Lower leg skin (tissue), 4 donors: ENCODE data around the gene UBE2J2. TPM values are rescaled to one million over a fixed set of nuclear protein-coding genes. Genes with fewer than 3 reads are reported as not detected.

ENCODE experiments used
- DNase-seq, 2 donors: peaks; one replicate each; pipeline ENCODE4 v3.0.0-alpha.2; 2019; ENCODE audit warnings: low spot score in 2 of 2
- H3K4me3 ChIP-seq: fragments of 200-600 bp; sonication (generic); 2 replicates; pipeline ENCODE4 v1.5.1; 2017; ENCODE audit warnings: mild to moderate bottlenecking, low read depth; ENCODE audit not compliant: poor library complexity, severe bottlenecking
- CTCF ChIP-seq, 3 donors: fragments of 450-650 bp; IDR thresholded peaks; one replicate each; pipeline ENCODE4 v1.5.1; 2016; ENCODE audit warnings: antibody characterized with exemption in 3 of 3, mild to moderate bottlenecking in 3 of 3, moderate library complexity in 2 of 3
- POLR2A ChIP-seq, 2 donors: fragments of 450-650 bp; IDR thresholded peaks; one replicate each; pipeline ENCODE4 v1.6.1; 2016 to 2017; ENCODE audit warnings: antibody characterized with exemption in 2 of 2, mild to moderate bottlenecking in 1 of 2, moderate library complexity in 1 of 2
- WGBS, 2 donors: methylation state at CpG; one replicate each; pipeline ENCODE4 v1.1.5; 2018; 5-methylcytosine and 5-hydroxymethylcytosine counted together
- intact Hi-C: fragments of 100-400 bp; cut with DNase I; formaldehyde crosslinking; loops from one replicate; pipeline ENCODE4 v1.15.0; 2023; ENCODE audit warnings: low total_unique reads
- total RNA-seq, 4 donors: library from RNA; depleted of rRNA; stranded (reverse); fragments of >200 nt; gene quantifications; one replicate each; pipeline ENCODE4 v1.1.0, GENCODE V29; 2016

Gene UBE2J2
- total RNA-seq, 4 donors from 2014 or later: 49.0 to 72.8 (median 54.0) TPM

DNA sequence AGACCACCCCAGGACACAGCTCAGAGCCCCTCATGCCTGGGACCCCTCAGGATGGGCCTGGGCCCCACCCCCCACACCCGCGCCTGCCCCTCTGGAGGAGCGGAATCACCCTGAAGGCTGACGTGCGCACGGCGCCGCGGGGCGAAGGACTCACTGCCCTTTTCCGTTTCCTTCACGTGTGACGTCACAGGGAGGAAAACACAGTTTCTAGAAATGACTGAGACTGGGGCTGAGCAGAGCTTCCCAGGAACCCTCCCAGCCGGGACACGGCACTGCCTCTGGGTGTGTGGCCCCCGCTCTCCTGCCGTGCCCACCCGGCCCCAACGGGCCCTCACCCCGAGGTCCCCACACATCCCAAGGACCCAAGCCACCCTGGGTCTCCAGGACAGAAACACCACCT, 54.3 kb downstream of the UBE2J2 start:
- DNase-seq: no peak
- intact Hi-C loops: no loop called here
- no peak for TF ChIP-seq CTCF (IDR thresholded peaks at IDR 0.05)
- no peak for TF ChIP-seq POLR2A (IDR thresholded peaks at IDR 0.05)
- H3K4me3 ChIP-seq: no peak overlapping the region
- 95 to 98% methylated on average over 20 of the region's 20 CpGs for WGBS, 2 donors

DNA sequence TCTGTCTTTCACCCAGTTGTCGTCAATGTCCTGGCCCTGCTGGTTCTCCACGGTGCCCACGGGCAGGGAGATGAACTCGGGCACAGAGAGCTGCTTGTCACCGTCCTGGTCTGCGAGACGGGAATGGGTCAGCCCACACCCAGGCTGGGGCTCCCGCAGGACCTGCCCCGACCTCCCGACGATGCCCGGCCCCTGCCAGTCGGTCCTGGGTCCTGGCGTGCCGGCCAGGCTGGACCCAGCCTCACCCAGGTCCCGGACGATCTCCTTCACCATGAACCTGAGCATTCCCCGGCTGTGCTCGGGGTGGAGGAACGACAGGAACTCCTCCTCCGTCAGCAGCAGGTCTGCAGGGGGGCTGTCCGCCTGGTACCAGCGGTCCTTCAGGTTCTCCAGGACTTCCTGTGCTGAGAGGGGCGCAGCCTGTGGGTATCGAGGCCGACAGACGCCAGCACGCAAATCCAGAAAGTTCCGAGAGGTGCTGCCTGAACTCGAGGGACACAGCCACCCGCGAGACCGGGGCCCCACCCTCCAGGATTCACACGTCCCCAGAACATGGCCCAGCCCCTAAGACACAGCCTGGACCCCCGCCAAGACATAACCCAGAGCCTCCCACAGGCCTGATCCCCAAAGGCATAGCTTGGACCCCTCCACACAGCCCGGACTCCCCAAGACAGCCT, 55.0 kb downstream of the UBE2J2 start:
- no peak for DNase-seq
- TF ChIP-seq POLR2A (IDR thresholded peaks at IDR 0.05) (no peak), CTCF (IDR thresholded peaks at IDR 0.05) (no peak)
- H3K4me3 ChIP-seq: no peak overlapping the region
- WGBS, 2 donors: 91 to 94% methylated on average over 24 to 26 of the region's 36 CpGs
- intact Hi-C loops: no loop called here

DNA sequence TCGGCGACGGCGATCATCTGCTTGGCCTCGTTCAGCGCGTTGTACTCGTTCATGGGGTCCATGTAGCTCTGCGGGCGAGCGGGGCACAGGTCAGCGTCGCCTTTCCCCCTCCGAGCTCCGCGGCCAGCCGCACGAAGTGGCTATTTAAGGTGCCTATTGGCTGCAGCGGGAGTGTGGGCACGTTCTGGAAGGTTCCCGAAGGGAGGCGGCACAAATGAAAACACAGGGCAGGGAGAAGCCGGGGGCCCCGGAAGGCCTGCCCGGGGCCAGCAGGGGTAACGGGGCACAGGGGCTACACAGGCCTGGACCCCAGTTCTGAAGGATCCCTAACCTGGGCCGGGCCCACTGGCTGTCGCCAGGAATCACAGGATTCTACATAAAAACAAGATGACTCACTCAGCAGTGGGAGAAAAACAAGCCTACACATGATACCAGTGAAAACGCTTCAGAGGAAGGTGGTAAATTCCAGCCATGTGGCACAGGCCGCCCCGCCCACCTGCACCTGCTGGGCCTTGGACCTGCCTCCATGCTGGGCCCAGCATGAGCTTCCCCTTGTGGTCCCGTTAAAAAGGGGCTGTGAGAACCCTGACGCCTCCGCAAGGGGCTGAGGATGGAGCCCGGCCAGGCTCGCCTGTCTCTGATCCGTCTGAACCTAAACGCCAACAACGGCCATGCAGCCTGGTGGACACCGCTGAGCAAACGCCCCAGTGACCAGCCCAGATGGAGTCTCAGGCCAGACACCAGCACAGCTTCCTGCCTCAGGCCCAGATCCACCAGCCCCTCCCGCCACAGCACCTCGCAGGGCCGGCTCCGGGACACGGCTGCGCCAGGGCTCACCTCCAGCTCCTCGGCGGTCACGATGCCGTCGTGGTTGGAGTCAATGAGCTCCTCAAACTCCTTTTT, 55.8 kb downstream of the UBE2J2 start:
- no peak overlapping the region for H3K4me3 ChIP-seq
- intact Hi-C loops: no loop called here
- no peak for TF ChIP-seq POLR2A (IDR thresholded peaks at IDR 0.05)
- no peak for TF ChIP-seq CTCF (IDR thresholded peaks at IDR 0.05)
- DNase-seq: no peak
- 80 to 84% methylated on average over 51 to 52 of the region's 52 CpGs for WGBS, 2 donors

DNA sequence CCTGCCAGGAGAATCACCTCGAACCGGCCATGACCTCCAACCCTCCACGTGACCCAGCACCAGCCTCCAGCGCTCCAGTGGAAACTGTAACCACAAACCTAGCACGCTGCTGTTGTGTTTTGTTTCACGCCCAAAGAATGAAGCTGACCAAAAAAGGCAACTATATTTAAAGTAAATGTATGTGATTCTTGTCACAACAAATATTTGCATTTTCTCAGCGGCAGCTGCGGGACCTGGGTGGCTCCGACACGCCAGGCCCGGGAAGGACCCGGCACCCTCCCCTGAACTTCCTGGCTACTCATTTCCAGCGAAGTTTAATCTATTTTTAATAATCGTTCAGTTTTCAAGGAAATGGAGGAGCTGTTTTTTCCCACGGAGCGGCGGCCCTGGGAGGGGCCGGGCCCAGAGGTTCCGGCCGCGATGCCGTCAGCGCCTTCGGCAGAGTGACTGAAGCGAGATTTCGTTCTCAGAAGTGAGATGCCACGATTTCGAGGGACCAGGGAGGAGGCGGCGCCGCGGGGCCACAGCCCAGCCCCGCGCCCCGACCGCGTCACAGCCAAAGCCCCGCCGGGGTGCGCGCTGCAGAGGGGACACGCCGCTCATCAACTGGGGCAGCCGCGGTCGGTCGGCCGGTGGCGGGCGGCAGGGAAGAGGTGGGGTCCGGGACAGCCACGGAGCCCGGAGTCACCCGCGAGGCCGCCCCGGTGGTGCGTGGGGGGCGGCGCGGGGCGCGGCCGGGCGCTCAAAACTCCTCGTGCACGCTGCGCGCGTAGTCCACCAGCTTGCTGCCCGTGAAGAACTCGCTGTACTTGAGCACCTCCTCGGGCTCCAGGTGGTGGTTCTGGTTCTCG, 56.7 kb downstream of the UBE2J2 start:
- no peak for DNase-seq
- no peak overlapping the region for H3K4me3 ChIP-seq
- intact Hi-C loops: no loop called here
- WGBS, 2 donors: 93 to 95% methylated on average over 74 of the region's 74 CpGs
- TF ChIP-seq POLR2A (IDR thresholded peaks at IDR 0.05): no peak
- TF ChIP-seq CTCF (IDR thresholded peaks at IDR 0.05): no peak

DNA sequence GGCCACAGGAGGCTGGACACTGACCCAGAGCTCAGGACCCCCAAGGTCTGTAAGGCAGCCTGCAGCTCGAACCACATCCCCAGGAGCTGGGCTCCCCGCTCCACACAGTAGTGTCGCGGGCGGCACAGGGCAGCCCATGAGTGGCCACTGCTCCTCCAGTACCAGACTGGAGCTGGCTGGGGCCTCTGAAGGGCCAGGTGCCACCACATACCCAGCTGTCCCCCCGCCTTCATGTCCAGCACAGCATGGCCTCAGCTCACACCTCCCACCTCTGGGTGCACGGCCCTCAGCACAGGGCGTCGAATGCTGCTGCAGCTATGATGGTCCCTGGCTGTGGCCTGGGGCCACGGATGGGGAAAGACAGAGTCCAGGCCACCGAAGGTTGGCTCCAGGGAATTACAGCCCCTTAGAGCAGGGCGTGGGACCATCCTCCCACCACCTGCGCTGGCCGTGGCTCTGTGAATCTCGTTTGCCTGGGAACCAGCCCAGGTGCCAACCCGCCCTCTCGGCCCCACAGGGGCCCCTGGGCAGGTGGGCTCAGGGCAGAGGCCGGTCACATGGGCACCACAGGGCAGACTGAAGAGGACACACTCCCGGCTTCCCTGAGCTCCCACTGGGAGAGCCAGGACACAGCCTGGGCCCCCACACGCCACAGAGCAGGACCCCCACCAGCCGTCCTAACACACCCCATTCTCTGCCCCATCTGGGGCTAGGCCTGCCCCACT, 57.6 kb downstream of the UBE2J2 start:
- 84 to 87% methylated on average over 14 to 15 of the region's 21 CpGs for WGBS, 2 donors
- no peak for DNase-seq

More for the DNA sequence above, 57.6 kb downstream of the UBE2J2 start:
- intact Hi-C loops: no loop called here
- no peak overlapping the region for H3K4me3 ChIP-seq
- TF ChIP-seq POLR2A (IDR thresholded peaks at IDR 0.05) (no peak), CTCF (IDR thresholded peaks at IDR 0.05) (no peak)
